Ectodermal cell (in vitro differentiated cells): ENCODE data around the gene KCNJ18.
"Not testable (repeated sequence)": the region's sequence is repeated elsewhere in the genome, so short reads cannot be mapped to it uniquely, and the experiment has no call there.

Source experiments
- H3K27ac ChIP-seq: 2 replicates; pipeline ENCODE4 v1.7.0; 2013; ENCODE audit warnings: mild to moderate bottlenecking, low read depth, low read length; ENCODE audit not compliant: insufficient read depth, poor library complexity, severe bottlenecking
- H3K27me3 ChIP-seq: 2 replicates; pipeline ENCODE4 v1.7.0; 2013; ENCODE audit warnings: mild to moderate bottlenecking, low read length; ENCODE audit not compliant: insufficient read depth, control insufficient read depth, poor library complexity, severe bottlenecking
- H3K36me3 ChIP-seq: one replicate; pipeline ENCODE4 v1.7.0; 2013; ENCODE audit warnings: low read length; ENCODE audit not compliant: control insufficient read depth, insufficient read depth
- H3K4me1 ChIP-seq: one replicate; pipeline ENCODE4 v1.7.0; 2013; ENCODE audit warnings: low read length; ENCODE audit not compliant: control insufficient read depth, insufficient read depth
- H3K4me3 ChIP-seq: 2 replicates; pipeline ENCODE4 v1.7.0; 2013; ENCODE audit warnings: low read depth, low read length, control low read depth; ENCODE audit not compliant: insufficient read depth
- H3K9me3 ChIP-seq: 2 replicates; pipeline ENCODE4 v1.7.0; 2013; ENCODE audit warnings: mild to moderate bottlenecking, low read length, moderate library complexity; ENCODE audit not compliant: control insufficient read depth
- WGBS, 2 experiments: methylation state at CpG; one replicate each; pipeline ENCODE4 v1.1.7; 2013; ENCODE audit warnings: missing lambda C conversion rate in 2 of 2; 5-methylcytosine and 5-hydroxymethylcytosine counted together

The KCNJ18 gene

GRCh38 chr17:21696842-21697507 is 4.7 kb downstream of the KCNJ18 start:
- WGBS, 2 experiments, result 66 to 70% methylated on average over 7 of the region's 7 CpGs
- not testable (repeated sequence) for H3K27me3 ChIP-seq

GRCh38 chr17:21697508-21697860 is 5.2 kb downstream of the KCNJ18 start:
- not testable (repeated sequence) for H3K27ac ChIP-seq, H3K9me3 ChIP-seq, H3K4me1 ChIP-seq, H3K36me3 ChIP-seq, H3K27me3 ChIP-seq, H3K4me3 ChIP-seq
- WGBS, 2 experiments, result 43 to 52% methylated on average over 1 of the region's 1 CpG

More at GRCh38 chr17:21696842-21697507, 4.7 kb downstream of the KCNJ18 start:
- not testable (repeated sequence) for H3K36me3 ChIP-seq, H3K9me3 ChIP-seq, H3K4me3 ChIP-seq, H3K27ac ChIP-seq, H3K4me1 ChIP-seq

- not testable (repeated sequence) for H3K27ac ChIP-seq, H3K27me3 ChIP-seq, H3K4me3 ChIP-seq, H3K36me3 ChIP-seq, H3K9me3 ChIP-seq, H3K4me1 ChIP-seq
- WGBS, 2 experiments, result 80 to 81% methylated on average over 17 to 18 of the region's 20 CpGs
Observed at GRCh38 chr17:21698437-21699075, 6.2 kb downstream of the KCNJ18 start.

DNA sequence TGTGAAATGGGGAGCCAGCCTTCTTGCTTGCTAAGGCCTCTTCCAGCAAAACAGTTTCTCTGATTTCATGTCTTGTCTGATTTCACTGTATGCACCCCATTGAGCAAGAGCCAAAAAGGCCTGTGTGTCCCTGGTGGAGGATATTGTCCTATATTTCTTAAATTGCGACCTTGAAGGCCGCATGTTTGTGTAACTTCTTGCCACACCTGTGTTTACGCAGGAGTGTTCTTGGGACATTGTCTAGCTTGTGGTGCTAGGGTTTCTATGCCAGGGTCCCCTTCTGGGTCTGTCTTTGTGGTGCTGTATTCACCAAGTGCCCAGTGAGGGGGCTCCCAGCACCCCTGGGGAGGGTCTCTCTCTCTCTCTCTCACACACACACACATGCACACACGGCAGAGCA is 6.8 kb downstream of the KCNJ18 start:
- not testable (repeated sequence) for H3K36me3 ChIP-seq, H3K27ac ChIP-seq, H3K27me3 ChIP-seq, H3K9me3 ChIP-seq, H3K4me3 ChIP-seq, H3K4me1 ChIP-seq
- WGBS, 2 experiments, result 90 to 92% methylated on average over 3 of the region's 4 CpGs

- H3K4me1 ChIP-seq, H3K36me3 ChIP-seq: not testable (repeated sequence)
- WGBS, 2 experiments, result 80 to 87% methylated on average over 14 of the region's 16 CpGs
Observed at GRCh38 chr17:21699573-21700236, 7.4 kb downstream of the KCNJ18 start.

GRCh38 chr17:21701090-21701489 is 8.8 kb downstream of the KCNJ18 start:
- H3K4me1 ChIP-seq, H3K36me3 ChIP-seq: not testable (repeated sequence)
- WGBS, 2 experiments, result 87% methylated on average over 4 of the region's 6 CpGs

More at GRCh38 chr17:21699573-21700236, 7.4 kb downstream of the KCNJ18 start:
- not testable (repeated sequence) for H3K27me3 ChIP-seq, H3K9me3 ChIP-seq, H3K4me3 ChIP-seq, H3K27ac ChIP-seq

DNA sequence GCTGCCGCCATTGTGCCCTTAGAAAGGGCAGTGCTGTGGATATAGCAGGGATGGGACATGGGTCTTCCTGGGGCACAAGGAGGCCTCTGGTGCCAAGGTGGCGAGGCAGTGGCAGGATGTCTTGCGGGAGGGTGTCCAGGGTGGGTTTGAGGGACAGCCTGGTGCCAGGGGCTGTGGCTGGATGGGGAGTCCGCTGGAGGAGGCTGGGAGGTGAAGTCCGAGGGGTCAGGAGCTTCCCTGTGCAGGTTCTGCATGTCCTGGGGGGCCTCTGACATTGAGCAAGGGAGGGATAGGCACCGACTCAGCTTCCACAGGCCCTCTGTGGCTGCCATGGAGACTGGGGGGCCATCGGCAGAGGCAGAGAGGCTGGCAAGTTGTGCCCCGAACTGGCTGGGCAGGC is 9.7 kb downstream of the KCNJ18 start:
- not testable (repeated sequence) for H3K4me1 ChIP-seq, H3K9me3 ChIP-seq, H3K27ac ChIP-seq, H3K36me3 ChIP-seq, H3K27me3 ChIP-seq, H3K4me3 ChIP-seq
- WGBS, 2 experiments, result 73 to 78% methylated on average over 7 of the region's 8 CpGs

More at GRCh38 chr17:21701090-21701489, 8.8 kb downstream of the KCNJ18 start:
- H3K27me3 ChIP-seq, H3K9me3 ChIP-seq, H3K27ac ChIP-seq, H3K4me3 ChIP-seq: not testable (repeated sequence)

DNA sequence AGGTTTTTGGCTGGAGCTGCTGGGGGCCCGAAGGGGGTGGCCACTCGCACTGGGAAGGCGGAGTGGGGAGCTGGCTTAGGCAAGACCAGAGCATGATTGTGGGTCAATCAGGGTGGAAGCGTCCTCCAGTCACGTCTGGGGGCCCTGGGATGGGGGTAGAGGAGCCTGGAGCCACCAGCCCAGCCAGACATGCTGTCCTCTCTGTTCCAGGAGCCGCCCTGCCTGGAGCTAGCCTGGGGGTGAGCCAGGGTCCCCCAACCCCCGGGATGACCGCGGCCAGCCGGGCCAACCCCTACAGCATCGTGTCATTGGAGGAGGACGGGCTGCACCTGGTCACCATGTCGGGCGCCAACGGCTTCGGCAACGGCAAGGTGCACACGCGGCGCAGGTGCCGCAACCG is 10.2 kb downstream of the KCNJ18 start:
- WGBS, 2 experiments, result 88 to 91% methylated on average over 22 of the region's 22 CpGs
- H3K4me1 ChIP-seq, H3K27ac ChIP-seq, H3K9me3 ChIP-seq, H3K27me3 ChIP-seq, H3K36me3 ChIP-seq, H3K4me3 ChIP-seq: not testable (repeated sequence)

- H3K36me3 ChIP-seq, H3K27me3 ChIP-seq, H3K27ac ChIP-seq, H3K4me1 ChIP-seq, H3K4me3 ChIP-seq, H3K9me3 ChIP-seq: not testable (repeated sequence)
- WGBS, 2 experiments, result 90 to 91% methylated on average over 38 to 40 of the region's 51 CpGs
Observed at GRCh38 chr17:21702940-21703640, 10.8 kb downstream of the KCNJ18 start.
